Adrenal gland (tissue), 5 donors: Measurements from ENCODE around the gene POM121C.
"Not testable (repeated sequence)": the region's sequence is repeated elsewhere in the genome, so short reads cannot be mapped to it uniquely, and the experiment has no call there.

Experiments
- CTCF ChIP-seq, 6 experiments: fragments of 450-650 bp in 4 of 6; fragments of 200-600 bp in 2 of 6; sonication (generic) in 1 of 6; IDR thresholded peaks; 1 replicate in 5 of 6; 2 replicates in 1 of 6; pipeline versions ENCODE4 v1.5.1 to v1.8.0; 2016 to 2021; ENCODE audit warnings: antibody characterized with exemption in 6 of 6, mild to moderate bottlenecking in 2 of 6, moderate library complexity in 1 of 6
- POLR2A ChIP-seq, 2 donors: fragments of 450-650 bp; IDR thresholded peaks; one replicate each; pipeline ENCODE4 v1.6.1; 2017; ENCODE audit warnings: antibody characterized with exemption in 2 of 2, mild to moderate bottlenecking in 2 of 2, moderate library complexity in 1 of 2
- donor health status: DM: no; HTN: no; CAD: no.

- TF ChIP-seq CTCF, POLR2A (IDR thresholded peaks at IDR 0.05): not testable (repeated sequence)
Measured at GRCh38 chr7:75421798-75422710, 64.0 kb downstream of the POM121C start.
